ENCODE data around the gene CYP2U1.
A peak's percentile ranks its signal among the peaks of the same experiment; 100 is the strongest.

CYP2U1 gene

GRCh38 chr4:107987916-107988762, 56.8 kb downstream of the CYP2U1 start:
- DNase-seq = no peak

GRCh38 chr4:107988763-107989035, 57.4 kb downstream of the CYP2U1 start:
- no peak for DNase-seq

- peak in 1 of 2 donors; percentile 51 for DNase-seq
Measured at GRCh38 chr4:107989162-107989536, 57.8 kb downstream of the CYP2U1 start.

GRCh38 chr4:107989537-107990386, 58.4 kb downstream of the CYP2U1 start, which contains the start of gene HADH:
HADH (plus strand) TSS chr4:107989889; CDS start chr4:107989933, 44 bp downstream.
- DNase-seq = peak; percentile 93 to 96

- DNase-seq = no peak
Measured at GRCh38 chr4:107991945-107992630, 60.7 kb downstream of the CYP2U1 start.

GRCh38 chr4:107993969-107994368, 62.6 kb downstream of the CYP2U1 start:
- no peak for DNase-seq

- no peak for DNase-seq
Measured at GRCh38 chr4:107994894-107995293, 63.5 kb downstream of the CYP2U1 start.

GRCh38 chr4:107996949-107997788, 65.8 kb downstream of the CYP2U1 start:
- DNase-seq = no peak

GRCh38 chr4:107997794-107998193, 66.4 kb downstream of the CYP2U1 start:
- DNase-seq = no peak

GRCh38 chr4:107999932-108000539, 68.7 kb downstream of the CYP2U1 start:
- no peak for DNase-seq

GRCh38 chr4:108001540-108002135, 70.3 kb downstream of the CYP2U1 start:
- DNase-seq = no peak

Measured in hippocampal formation (tissue), 2 donors.